ENCODE results near the gene FOXI2. TPM values are rescaled to one million over a fixed set of nuclear protein-coding genes. Genes with fewer than 3 reads are reported as not detected.

Gene FOXI2
- total and polyA plus RNA-seq, 2 donors (not counting 1 experiment from before 2014, with no cell fraction given), result not detected

GRCh38 chr10:127776816-127777215, 39.8 kb downstream of the FOXI2 start:
- Histone ChIP-seq H3K79me2 (ENCODE audit: control insufficient read depth, insufficient read depth, low read length) (no peaks in the 10 kb centered on the region), H3K9me3 (ENCODE audit: control insufficient read depth, insufficient read depth, low read depth, low read length) (no peaks in the 10 kb centered on the region), H3K4me3 (replicated peaks in 1 of 4; ENCODE audit: control extremely low read depth in 1 of 4, insufficient read depth in 1 of 4, low read depth in 3 of 4, low read length in 4 of 4) (no peak overlapping the region), H4K20me1 (ENCODE audit: control insufficient read depth, extremely low read depth, insufficient read depth, low read length) (no peaks in the 10 kb centered on the region), H3K4me1 (ENCODE audit: control insufficient read depth, extremely low read depth, insufficient read depth, low read length) (no peaks in the 10 kb centered on the region), H2AFZ (ENCODE audit: low read length) (no peak overlapping the region), H3K9ac (ENCODE audit: insufficient read depth, low read length) (no peak overlapping the region), H3K27me3 (ENCODE audit: control insufficient read depth, insufficient read depth, low read length) (no peaks in the 10 kb centered on the region), H3K4me2 (ENCODE audit: extremely low read depth, insufficient read depth, low read length) (no peak overlapping the region), H3K36me3 (ENCODE audit: control insufficient read depth, insufficient read depth, low read length) (no peaks in the 10 kb centered on the region), H3K27ac (ENCODE audit: insufficient read depth, low read length) (no peak overlapping the region)
- TF ChIP-seq CTCF (conservative IDR thresholded peaks at IDR 0.05 in 1 of 2, IDR thresholded peaks at IDR 0.05 in 1 of 2; ENCODE audit: low read depth in 1 of 2, low read length in 2 of 2) (no peak), EZH2 (IDR thresholded peaks at IDR 0.05; ENCODE audit: low read length, missing control alignments) (no peak)
- DNase-seq (ENCODE audit: low read depth in 2 of 2), result no peak

- Histone ChIP-seq H3K9ac (ENCODE audit: insufficient read depth, low read length) (no peak overlapping the region), H3K4me3 (replicated peaks in 1 of 4; ENCODE audit: control extremely low read depth in 1 of 4, insufficient read depth in 1 of 4, low read depth in 3 of 4, low read length in 4 of 4) (no peak overlapping the region), H2AFZ (ENCODE audit: low read length) (no peak overlapping the region), H3K27ac (ENCODE audit: insufficient read depth, low read length) (no peak overlapping the region), H3K9me3 (ENCODE audit: control insufficient read depth, insufficient read depth, low read depth, low read length) (no peaks in the 10 kb centered on the region), H3K27me3 (ENCODE audit: control insufficient read depth, insufficient read depth, low read length) (no peaks in the 10 kb centered on the region), H3K79me2 (ENCODE audit: control insufficient read depth, insufficient read depth, low read length) (no peaks in the 10 kb centered on the region), H3K36me3 (ENCODE audit: control insufficient read depth, insufficient read depth, low read length) (no peaks in the 10 kb centered on the region), H4K20me1 (ENCODE audit: control insufficient read depth, extremely low read depth, insufficient read depth, low read length) (no peaks in the 10 kb centered on the region), H3K4me2 (ENCODE audit: extremely low read depth, insufficient read depth, low read length) (no peak overlapping the region), H3K4me1 (ENCODE audit: control insufficient read depth, extremely low read depth, insufficient read depth, low read length) (no peaks in the 10 kb centered on the region)
- TF ChIP-seq CTCF (conservative IDR thresholded peaks at IDR 0.05 in 1 of 2, IDR thresholded peaks at IDR 0.05 in 1 of 2; ENCODE audit: low read depth in 1 of 2, low read length in 2 of 2) (no peak), EZH2 (IDR thresholded peaks at IDR 0.05; ENCODE audit: low read length, missing control alignments) (no peak)
- DNase-seq (ENCODE audit: low read depth in 2 of 2), result no peak
Measured at GRCh38 chr10:127781412-127781811, 44.4 kb downstream of the FOXI2 start.

GRCh38 chr10:127787873-127788272, 50.9 kb downstream of the FOXI2 start:
- Histone ChIP-seq H3K27ac (ENCODE audit: insufficient read depth, low read length) (no peak overlapping the region), H3K36me3 (ENCODE audit: control insufficient read depth, insufficient read depth, low read length) (no peaks in the 10 kb centered on the region), H3K79me2 (ENCODE audit: control insufficient read depth, insufficient read depth, low read length) (no peaks in the 10 kb centered on the region), H3K9ac (ENCODE audit: insufficient read depth, low read length) (no peak overlapping the region), H3K4me1 (ENCODE audit: control insufficient read depth, extremely low read depth, insufficient read depth, low read length) (no peaks in the 10 kb centered on the region), H3K9me3 (ENCODE audit: control insufficient read depth, insufficient read depth, low read depth, low read length) (no peaks in the 10 kb centered on the region), H2AFZ (ENCODE audit: low read length) (no peak overlapping the region), H3K4me2 (ENCODE audit: extremely low read depth, insufficient read depth, low read length) (no peak overlapping the region), H3K27me3 (ENCODE audit: control insufficient read depth, insufficient read depth, low read length) (no peaks in the 10 kb centered on the region), H3K4me3 (replicated peaks in 1 of 4; ENCODE audit: control extremely low read depth in 1 of 4, insufficient read depth in 1 of 4, low read depth in 3 of 4, low read length in 4 of 4) (no peak overlapping the region), H4K20me1 (ENCODE audit: control insufficient read depth, extremely low read depth, insufficient read depth, low read length) (no peaks in the 10 kb centered on the region)
- no peak for DNase-seq (ENCODE audit: low read depth in 2 of 2)
- TF ChIP-seq CTCF (conservative IDR thresholded peaks at IDR 0.05 in 1 of 2, IDR thresholded peaks at IDR 0.05 in 1 of 2; ENCODE audit: low read depth in 1 of 2, low read length in 2 of 2) (no peak), EZH2 (IDR thresholded peaks at IDR 0.05; ENCODE audit: low read length, missing control alignments) (no peak)

Data from fibroblast of lung (primary cell).